Measurements from ENCODE around the gene LY6G5C. TPM values are rescaled to one million over a fixed set of nuclear protein-coding genes. Genes with fewer than 3 reads are reported as not detected.

The LY6G5C gene
- total and polyA plus RNA-seq, 2 donors (not counting 1 experiment from before 2014, with no cell fraction given): 0.83 to 2.0 TPM

DNA sequence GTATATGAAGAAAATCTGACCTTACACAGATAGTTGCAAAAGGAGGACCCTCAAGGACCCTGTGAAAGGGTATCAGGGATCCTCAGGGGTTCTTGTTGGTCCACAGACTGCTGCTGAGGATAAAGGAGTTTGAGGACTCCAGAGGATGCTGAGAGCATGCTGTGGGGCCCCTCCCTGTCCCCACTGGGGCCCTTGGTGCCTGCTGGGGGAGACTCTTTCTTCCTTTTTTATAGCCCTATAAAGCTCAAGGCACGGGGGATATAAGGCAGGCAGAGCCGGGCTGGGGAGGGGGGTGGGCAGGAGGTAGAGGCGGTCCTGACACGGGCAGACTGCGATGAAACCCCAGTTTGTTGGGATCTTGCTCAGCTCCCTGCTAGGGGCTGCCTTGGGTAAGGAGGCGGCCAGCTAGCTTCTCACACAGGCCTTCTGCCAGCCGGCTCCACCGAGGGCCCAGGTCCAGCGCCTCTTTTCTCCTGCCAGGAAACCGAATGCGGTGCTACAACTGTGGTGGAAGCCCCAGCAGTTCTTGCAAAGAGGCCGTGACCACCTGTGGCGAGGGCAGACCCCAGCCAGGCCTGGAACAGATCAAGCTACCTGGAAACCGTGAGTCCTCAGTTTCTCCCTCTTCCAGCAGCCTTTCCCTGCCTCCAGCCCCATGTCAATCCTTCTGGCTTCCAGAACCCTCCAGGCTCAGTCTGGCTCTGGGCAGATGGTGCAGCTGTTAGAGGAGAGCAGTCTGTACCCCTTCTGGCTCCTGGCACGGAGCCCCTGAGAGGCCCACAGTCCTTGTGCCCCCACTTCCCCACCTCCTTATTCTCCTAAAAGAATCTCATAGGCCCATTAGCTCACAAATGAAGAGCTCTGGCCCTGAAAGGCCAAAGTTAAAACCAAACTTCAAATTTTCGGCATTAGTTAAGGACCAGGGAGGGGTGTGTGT, 34.4 kb upstream of the LY6G5C start, which contains the start of gene LY6G6D:
Gene LY6G6D (plus strand): TSS at position 327 of the 937 bp plus-strand sequence. CDS start 8 bp downstream, at position 335.
- Histone ChIP-seq H3K36me3 (ENCODE audit: control insufficient read depth, insufficient read depth, low read length) (no peaks in the 10 kb centered on the region), H3K27me3 (ENCODE audit: control insufficient read depth, insufficient read depth, low read length) (peaks cover 24% of the 10 kb centered on the region), H2AFZ (ENCODE audit: low read length) (no peak within 1 kb of the TSS), H3K4me1 (ENCODE audit: control insufficient read depth, extremely low read depth, insufficient read depth, low read length) (no peaks in the 10 kb centered on the region), H3K9me3 (ENCODE audit: control insufficient read depth, insufficient read depth, low read depth, low read length) (no peaks in the 10 kb centered on the region), H3K9ac (ENCODE audit: insufficient read depth, low read length) (no peak within 1 kb of the TSS), H4K20me1 (ENCODE audit: control insufficient read depth, extremely low read depth, insufficient read depth, low read length) (no peaks in the 10 kb centered on the region), H3K4me2 (ENCODE audit: extremely low read depth, insufficient read depth, low read length) (no peak within 1 kb of the TSS), H3K4me3 (replicated peaks in 1 of 4; ENCODE audit: control extremely low read depth in 1 of 4, insufficient read depth in 1 of 4, low read depth in 3 of 4, low read length in 4 of 4) (no peak within 1 kb of the TSS), H3K79me2 (ENCODE audit: control insufficient read depth, insufficient read depth, low read length) (no peaks in the 10 kb centered on the region), H3K27ac (ENCODE audit: insufficient read depth, low read length) (no peak within 1 kb of the TSS)
- DNase-seq (ENCODE audit: low read depth in 2 of 2): no peak
- no peak for TF ChIP-seq EZH2 (IDR thresholded peaks at IDR 0.05; ENCODE audit: low read length, missing control alignments)
- TF ChIP-seq, protein P1, sequence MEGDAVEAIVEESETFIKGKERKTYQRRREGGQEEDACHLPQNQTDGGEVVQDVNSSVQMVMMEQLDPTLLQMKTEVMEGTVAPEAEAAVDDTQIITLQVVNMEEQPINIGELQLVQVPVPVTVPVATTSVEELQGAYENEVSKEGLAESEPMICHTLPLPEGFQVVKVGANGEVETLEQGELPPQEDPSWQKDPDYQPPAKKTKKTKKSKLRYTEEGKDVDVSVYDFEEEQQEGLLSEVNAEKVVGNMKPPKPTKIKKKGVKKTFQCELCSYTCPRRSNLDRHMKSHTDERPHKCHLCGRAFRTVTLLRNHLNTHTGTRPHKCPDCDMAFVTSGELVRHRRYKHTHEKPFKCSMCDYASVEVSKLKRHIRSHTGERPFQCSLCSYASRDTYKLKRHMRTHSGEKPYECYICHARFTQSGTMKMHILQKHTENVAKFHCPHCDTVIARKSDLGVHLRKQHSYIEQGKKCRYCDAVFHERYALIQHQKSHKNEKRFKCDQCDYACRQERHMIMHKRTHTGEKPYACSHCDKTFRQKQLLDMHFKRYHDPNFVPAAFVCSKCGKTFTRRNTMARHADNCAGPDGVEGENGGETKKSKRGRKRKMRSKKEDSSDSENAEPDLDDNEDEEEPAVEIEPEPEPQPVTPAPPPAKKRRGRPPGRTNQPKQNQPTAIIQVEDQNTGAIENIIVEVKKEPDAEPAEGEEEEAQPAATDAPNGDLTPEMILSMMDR (conservative IDR thresholded peaks at IDR 0.05 in 1 of 2, IDR thresholded peaks at IDR 0.05 in 1 of 2; ENCODE audit: low read depth in 1 of 2, low read length in 2 of 2): no peak

DNA sequence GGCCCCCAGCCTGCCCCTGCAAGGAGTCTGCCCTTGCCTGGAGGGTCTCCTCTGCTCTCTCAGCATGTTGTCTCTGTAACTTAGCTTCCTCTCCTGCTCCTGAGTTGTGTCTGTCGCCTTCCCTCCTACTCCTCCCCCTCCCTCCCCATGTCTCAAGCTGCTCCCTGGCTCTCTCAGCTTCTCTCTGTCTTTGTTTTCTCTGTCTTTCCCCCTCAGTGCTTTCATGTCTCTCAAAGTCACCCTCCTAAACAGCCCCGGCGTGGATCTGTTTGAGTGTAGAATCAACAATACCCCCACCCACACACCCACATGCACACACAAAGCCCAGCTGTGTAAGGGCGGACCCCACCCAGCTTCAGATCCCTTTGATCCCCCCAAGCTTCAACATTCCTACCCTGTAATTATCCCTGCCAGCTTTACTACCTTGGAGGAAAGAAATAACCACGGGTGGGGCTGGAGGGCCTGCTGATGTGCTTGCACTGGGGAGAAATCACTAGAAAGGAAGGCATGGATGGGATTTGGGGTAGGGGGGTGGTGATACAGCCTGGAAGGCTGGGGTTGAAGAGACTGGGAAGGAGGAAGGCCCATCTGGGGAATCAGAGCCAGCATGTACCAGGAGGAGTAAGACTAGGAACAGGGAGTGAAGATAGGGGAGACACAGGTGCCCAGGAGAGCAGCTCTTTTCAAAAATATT, 33.3 kb upstream of the LY6G5C start:
- no peak for TF ChIP-seq EZH2 (IDR thresholded peaks at IDR 0.05; ENCODE audit: low read length, missing control alignments)
- TF ChIP-seq, protein P1 (conservative IDR thresholded peaks at IDR 0.05 in 1 of 2, IDR thresholded peaks at IDR 0.05 in 1 of 2; ENCODE audit: low read depth in 1 of 2, low read length in 2 of 2): no peak
- Histone ChIP-seq H3K4me3 (replicated peaks in 1 of 4; ENCODE audit: control extremely low read depth in 1 of 4, insufficient read depth in 1 of 4, low read depth in 3 of 4, low read length in 4 of 4) (no peak overlapping the region), H3K9me3 (ENCODE audit: control insufficient read depth, insufficient read depth, low read depth, low read length) (no peaks in the 10 kb centered on the region), H3K27ac (ENCODE audit: insufficient read depth, low read length) (no peak overlapping the region), H3K4me1 (ENCODE audit: control insufficient read depth, extremely low read depth, insufficient read depth, low read length) (no peaks in the 10 kb centered on the region), H4K20me1 (ENCODE audit: control insufficient read depth, extremely low read depth, insufficient read depth, low read length) (no peaks in the 10 kb centered on the region), H3K36me3 (ENCODE audit: control insufficient read depth, insufficient read depth, low read length) (no peaks in the 10 kb centered on the region), H2AFZ (ENCODE audit: low read length) (no peak overlapping the region), H3K9ac (ENCODE audit: insufficient read depth, low read length) (no peak overlapping the region), H3K27me3 (ENCODE audit: control insufficient read depth, insufficient read depth, low read length) (peaks cover 24% of the 10 kb centered on the region), H3K79me2 (ENCODE audit: control insufficient read depth, insufficient read depth, low read length) (no peaks in the 10 kb centered on the region), H3K4me2 (ENCODE audit: extremely low read depth, insufficient read depth, low read length) (no peak overlapping the region)
- DNase-seq (ENCODE audit: low read depth in 2 of 2): no peak

DNA sequence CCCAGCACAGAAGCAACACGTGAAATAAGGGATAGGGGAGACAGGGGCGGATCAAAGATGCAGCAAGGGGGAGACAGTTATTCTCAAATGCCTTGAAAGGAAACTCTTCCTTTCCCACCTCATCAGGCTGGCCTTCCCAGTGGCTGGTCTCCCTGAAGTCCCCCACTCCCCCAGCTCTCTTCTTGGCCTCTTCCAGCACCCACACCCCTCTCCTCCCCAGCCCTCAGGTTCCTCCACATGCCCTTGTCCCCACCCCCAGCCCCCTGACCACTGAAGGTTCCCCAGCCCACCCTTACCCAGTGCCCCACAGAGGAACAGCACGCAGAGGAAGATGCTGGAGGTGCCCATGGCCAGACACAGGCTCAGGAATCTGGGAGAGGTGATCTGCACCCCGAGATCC, 32.6 kb upstream of the LY6G5C start:
- no peak overlapping the region for H3K27ac ChIP-seq (ENCODE audit: insufficient read depth, low read length)
- H3K9me3 ChIP-seq (ENCODE audit: control insufficient read depth, insufficient read depth, low read depth, low read length): no peaks in the 10 kb centered on the region
- H3K4me3 ChIP-seq (replicated peaks in 1 of 4; ENCODE audit: control extremely low read depth in 1 of 4, insufficient read depth in 1 of 4, low read depth in 3 of 4, low read length in 4 of 4): no peak overlapping the region
- H3K79me2 ChIP-seq (ENCODE audit: control insufficient read depth, insufficient read depth, low read length): no peaks in the 10 kb centered on the region
- DNase-seq (ENCODE audit: low read depth in 2 of 2): no peak
- H3K4me2 ChIP-seq (ENCODE audit: extremely low read depth, insufficient read depth, low read length): no peak overlapping the region
- H2AFZ ChIP-seq (ENCODE audit: low read length): no peak overlapping the region
- H3K36me3 ChIP-seq (ENCODE audit: control insufficient read depth, insufficient read depth, low read length): no peaks in the 10 kb centered on the region
- no peaks in the 10 kb centered on the region for H3K4me1 ChIP-seq (ENCODE audit: control insufficient read depth, extremely low read depth, insufficient read depth, low read length)
- peaks cover 24% of the 10 kb centered on the region for H3K27me3 ChIP-seq (ENCODE audit: control insufficient read depth, insufficient read depth, low read length)
- no peaks in the 10 kb centered on the region for H4K20me1 ChIP-seq (ENCODE audit: control insufficient read depth, extremely low read depth, insufficient read depth, low read length)
- TF ChIP-seq EZH2 (IDR thresholded peaks at IDR 0.05; ENCODE audit: low read length, missing control alignments): no peak
- TF ChIP-seq, protein P1 (conservative IDR thresholded peaks at IDR 0.05 in 1 of 2, IDR thresholded peaks at IDR 0.05 in 1 of 2; ENCODE audit: low read depth in 1 of 2, low read length in 2 of 2): no peak
- no peak overlapping the region for H3K9ac ChIP-seq (ENCODE audit: insufficient read depth, low read length)
